ENCODE results near the gene PLIN3.

DNA sequence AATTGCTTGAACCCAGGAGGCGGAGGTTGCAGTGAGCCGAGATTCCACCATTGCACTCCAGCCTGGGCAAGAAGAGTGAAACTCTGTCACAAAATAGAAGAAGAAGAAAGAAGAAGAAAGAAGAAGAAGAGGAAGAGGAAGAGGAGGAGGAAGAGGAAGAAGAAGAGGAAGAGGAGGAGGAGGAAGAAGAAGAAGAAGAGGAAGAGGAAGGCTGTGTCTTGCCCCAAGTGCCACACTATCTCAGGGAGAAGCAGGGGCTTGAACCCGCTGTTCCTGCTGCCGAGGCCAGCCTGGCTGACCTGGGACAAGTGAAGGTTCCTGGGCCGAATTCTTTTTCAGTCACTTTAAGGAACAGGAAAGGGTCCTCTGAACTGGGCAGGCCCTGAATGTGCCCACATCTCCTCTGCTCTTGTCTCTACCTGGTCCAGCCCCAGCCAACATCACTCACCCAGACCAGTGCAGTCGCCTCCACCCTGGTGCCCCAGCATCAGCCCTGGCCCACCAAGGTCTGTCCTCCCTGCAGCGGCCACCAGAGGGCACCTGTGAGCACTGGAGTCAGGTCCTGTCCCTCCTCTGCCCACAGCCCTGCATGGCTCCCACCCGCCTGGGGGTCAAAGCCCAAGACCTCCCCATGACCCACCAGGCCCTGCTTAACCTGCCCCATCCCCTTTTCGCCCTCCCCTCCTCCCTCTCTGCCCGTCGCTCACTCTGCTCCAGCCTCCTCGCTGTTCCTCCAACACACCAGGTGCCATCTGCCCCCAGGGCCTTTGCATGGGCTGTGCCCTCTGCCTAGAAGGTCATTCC lies 55.9 kb downstream of the PLIN3 start:
- TF ChIP-seq, protein P1, sequence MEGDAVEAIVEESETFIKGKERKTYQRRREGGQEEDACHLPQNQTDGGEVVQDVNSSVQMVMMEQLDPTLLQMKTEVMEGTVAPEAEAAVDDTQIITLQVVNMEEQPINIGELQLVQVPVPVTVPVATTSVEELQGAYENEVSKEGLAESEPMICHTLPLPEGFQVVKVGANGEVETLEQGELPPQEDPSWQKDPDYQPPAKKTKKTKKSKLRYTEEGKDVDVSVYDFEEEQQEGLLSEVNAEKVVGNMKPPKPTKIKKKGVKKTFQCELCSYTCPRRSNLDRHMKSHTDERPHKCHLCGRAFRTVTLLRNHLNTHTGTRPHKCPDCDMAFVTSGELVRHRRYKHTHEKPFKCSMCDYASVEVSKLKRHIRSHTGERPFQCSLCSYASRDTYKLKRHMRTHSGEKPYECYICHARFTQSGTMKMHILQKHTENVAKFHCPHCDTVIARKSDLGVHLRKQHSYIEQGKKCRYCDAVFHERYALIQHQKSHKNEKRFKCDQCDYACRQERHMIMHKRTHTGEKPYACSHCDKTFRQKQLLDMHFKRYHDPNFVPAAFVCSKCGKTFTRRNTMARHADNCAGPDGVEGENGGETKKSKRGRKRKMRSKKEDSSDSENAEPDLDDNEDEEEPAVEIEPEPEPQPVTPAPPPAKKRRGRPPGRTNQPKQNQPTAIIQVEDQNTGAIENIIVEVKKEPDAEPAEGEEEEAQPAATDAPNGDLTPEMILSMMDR (conservative IDR thresholded peaks at IDR 0.05 in 1 of 2, IDR thresholded peaks at IDR 0.05 in 1 of 2; ENCODE audit: low read depth in 1 of 2, low read length in 2 of 2): peak; percentile 68 to 83
- TF ChIP-seq EZH2 (IDR thresholded peaks at IDR 0.05; ENCODE audit: low read length, missing control alignments): no peak
